HG03060 (cell line): ENCODE data around the gene APPL2.

Source experiments
- ATAC-seq: cut with Tn5 transposase; IDR thresholded peaks from one replicate; pipeline ENCODE4 v1.9.1; 2021; ENCODE audit warnings: low read depth, moderate number of reproducible peaks; ENCODE audit not compliant: unreplicated experiment

Gene APPL2

GRCh38 chr12:105223884-105224283, 12.1 kb downstream of the APPL2 start:
- ATAC-seq: no peak

DNA sequence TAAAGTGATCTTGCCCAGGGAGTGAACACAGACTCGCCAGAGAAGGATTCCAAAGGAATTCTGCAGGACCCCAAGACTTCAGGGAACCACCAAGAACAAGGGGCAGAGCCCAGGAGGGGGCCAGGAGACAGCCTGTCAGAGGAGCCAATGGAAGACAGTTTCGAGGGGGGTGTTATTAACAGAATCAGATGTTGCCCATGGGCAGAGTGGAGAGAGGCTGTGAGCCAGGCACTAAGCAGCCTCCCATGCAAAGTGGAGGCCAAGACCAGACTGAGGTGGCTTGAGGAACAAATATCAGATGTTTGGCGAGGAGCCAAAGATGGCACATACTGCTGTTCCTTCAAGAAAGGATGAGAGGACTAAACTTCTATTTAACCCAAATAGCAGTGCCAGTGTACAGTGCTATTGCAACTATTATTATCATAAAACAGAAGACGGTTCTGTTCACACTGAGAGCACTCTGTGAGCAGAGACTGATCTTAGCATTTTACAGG, 12.6 kb downstream of the APPL2 start:
- no peak for ATAC-seq

- ATAC-seq: no peak
Measured at GRCh38 chr12:105222726-105223351, 13.1 kb downstream of the APPL2 start.

GRCh38 chr12:105222284-105222655, 13.7 kb downstream of the APPL2 start:
- ATAC-seq: no peak

DNA sequence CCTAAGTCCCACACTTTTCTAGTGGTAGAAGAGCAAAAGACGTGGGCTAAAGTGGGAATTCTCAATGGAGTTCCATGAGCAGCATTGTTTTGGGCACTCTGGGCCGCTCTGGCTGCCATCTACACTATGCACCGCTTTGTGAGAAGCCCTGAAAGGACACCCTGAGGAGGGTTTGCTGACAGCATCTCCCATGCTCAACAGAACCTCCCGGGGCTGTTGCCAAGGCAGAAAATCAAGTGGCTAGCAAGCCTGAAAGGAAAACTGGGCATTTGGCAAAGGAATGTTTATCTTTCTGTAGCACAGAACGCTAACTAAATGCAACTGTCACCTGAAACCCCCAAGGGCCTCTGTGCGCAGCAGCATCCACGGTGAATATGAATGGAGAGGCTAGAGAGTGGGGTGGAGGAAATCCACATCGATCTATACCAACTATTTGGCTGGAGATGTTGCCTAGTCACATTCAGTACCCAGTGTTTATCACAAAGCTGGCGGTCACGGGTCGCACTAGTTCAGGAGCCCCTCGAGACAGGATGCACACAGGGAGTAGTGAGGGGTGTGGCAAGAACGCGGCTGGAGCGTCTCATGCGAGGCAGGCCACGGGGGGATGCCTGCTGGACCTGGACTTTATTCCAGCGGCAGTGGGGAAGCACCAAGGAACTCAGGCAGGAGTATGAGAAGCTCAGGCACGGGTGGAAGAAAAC, 14.2 kb downstream of the APPL2 start:
- no peak for ATAC-seq

GRCh38 chr12:105220929-105221290, 15.1 kb downstream of the APPL2 start:
- no peak for ATAC-seq

GRCh38 chr12:105220150-105220928, 15.6 kb downstream of the APPL2 start:
- no peak for ATAC-seq

DNA sequence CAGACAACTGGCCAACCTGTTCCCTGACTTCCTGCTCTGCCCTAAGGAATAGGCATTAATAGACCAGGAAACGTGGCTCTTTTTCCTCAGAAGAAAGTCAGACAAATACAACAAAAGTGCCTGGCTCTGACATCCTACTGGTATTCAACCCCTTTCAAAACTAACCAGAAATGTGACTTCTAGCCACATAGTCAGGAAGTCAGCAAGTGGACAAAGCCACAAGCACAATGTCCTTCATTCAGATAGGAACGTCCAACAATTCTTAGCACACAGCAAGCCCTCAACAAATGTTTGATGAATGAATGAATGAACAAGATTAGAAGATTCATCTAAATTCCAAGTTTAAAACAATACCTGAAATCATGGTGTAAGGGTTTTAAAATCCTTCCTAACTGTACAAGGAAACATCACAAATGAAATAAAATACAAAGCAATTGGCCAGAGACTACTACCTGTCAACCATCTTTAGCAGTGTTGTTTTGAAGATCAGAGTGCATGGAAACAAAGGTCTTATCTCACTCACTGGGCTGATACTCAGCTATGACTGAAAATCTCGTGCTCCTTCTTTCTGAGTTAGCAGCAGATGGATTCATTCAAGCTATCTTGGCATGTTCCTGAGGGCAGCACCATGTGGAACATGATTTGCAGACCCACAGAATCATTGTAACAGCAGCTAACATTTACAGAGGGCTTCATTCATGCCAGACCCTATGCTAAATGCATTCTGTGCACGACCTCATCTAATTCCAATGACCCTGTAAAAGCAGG, 16.5 kb downstream of the APPL2 start:
- no peak for ATAC-seq

- ATAC-seq: no peak
Measured at GRCh38 chr12:105218434-105218833, 17.5 kb downstream of the APPL2 start.

DNA sequence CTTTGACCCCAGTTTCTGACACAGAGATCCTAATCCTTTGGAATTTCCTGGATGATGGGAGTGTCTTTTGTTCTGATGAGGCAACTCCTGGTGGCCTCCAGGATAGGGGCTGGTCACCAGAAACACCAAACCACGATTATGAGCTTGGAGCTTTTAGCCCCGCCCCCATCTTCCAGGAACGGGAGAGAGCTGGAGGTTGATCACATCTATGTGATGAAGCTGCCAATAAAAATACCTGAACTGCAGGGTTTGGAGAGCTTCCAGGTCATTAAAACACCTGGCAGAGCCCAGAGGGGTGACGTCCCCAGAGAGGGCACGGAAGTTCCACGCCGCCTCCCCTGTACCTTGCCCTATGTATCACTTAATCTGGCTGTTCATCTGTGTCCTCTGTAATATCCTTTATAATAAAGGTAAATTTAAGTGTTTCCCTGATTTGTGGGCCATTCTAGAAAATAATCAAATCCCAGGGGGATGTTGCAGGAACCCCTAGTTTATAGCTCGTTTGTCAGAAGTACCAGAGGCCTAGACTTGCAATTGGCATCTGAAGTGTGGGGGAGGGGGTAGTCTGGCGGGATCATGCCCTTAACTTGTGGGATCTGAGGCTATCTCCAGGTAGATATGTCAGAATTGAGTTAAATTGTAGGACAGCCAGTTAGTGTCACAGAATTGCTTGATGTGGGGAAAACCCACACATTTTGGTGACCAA, 21.2 kb downstream of the APPL2 start:
- no peak for ATAC-seq

GRCh38 chr12:105214148-105214547, 21.8 kb downstream of the APPL2 start:
- no peak for ATAC-seq

DNA sequence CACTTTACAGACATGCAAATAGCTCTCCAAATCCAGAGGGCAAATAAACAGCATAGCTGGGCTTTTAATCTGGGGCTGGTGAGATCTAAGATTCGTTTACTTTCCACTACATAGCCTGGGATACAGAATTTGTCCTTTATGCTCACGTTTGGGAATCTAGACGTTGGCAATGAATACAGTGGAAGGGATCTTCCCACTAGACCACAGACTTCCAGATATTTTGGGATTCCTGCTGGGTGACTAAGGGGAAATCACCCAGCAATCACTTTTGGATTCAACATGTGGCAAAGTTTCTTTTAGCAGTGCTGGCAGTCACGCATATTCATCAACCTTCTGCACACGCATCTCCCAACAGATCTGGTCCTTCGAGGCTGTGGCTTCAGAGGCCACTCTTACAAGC, 23.5 kb downstream of the APPL2 start:
- no peak for ATAC-seq

- no peak for ATAC-seq
Measured at GRCh38 chr12:105209091-105209490, 26.9 kb downstream of the APPL2 start.

- no peak for ATAC-seq
Measured at GRCh38 chr12:105206686-105207374, 29.1 kb downstream of the APPL2 start.

DNA sequence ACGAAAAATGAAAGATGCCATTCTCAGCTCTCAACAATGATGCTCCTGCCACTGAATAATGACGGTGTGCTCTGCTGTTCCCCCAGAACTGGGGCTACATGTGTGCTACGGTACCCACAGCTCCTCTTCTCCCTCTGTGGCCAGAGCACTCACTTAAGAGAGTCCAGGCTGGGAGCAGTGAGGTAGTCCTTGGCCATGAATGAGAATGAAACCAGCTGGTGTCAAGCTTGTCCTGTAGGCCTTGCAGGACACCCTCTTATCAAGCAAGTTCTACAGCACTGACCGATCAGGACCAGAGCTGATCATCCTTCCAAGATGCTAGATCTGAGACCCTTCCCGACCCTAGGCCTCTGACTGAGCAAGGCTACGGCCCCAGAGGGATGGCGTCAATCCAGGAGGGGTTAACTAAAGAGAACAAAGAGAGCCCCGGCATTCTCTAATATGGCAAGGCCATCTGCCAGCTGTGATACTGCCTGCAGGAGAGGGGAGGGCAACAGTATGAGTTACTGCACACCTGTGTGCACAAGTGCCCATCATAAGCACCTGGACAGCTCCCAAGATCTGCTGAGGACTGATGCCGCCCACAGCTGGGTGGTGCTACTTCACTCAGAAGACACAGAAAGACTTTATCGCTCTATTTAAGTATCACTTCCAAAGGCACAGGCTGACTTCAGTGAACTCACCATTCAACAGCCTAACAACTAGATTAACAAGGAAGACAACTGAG, 30.5 kb downstream of the APPL2 start:
- ATAC-seq: no peak

GRCh38 chr12:105204916-105205315, 31.1 kb downstream of the APPL2 start:
- ATAC-seq: no peak

DNA sequence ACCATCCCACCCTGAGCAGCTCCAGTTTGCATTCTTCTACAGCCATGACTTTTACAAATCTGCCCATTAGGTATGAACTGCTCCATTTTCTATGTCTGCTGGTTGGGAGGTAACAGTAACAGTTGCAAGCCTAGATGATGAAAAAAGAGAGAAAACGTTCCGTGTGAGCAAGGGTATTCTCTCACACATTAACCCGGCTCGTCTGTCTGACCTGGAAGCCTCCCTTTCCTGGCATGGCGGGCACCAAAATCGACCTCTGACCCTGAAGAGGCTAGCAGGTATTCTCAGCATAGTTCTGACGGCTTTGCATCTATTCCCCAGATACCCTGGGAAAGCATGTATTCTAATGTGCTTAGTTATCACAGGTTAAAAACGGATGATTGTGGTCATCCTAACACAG, 31.8 kb downstream of the APPL2 start:
- no peak for ATAC-seq

DNA sequence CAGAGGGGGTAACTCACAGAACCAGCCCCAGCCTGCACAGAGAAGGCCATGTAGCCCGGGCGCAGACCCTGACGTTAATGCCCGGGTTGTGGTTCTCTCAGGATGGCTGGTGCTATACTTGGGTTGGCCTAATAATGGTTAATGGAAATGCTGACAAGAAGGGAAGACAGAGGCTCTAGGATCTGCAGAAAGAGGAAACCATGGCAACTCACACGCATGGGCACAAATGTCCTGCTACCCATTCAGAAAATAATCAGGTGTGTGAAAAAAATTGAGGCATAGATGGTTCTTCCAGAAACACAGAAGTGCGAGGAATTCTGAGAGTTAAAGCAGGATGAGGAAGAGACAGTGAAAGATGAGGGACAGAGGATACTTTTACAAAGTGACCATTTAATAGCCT, 33.8 kb downstream of the APPL2 start:
- ATAC-seq: no peak

- ATAC-seq: no peak
Measured at GRCh38 chr12:105201299-105201698, 34.7 kb downstream of the APPL2 start.
